ENCODE data around the gene CARMIL1.

DNA sequence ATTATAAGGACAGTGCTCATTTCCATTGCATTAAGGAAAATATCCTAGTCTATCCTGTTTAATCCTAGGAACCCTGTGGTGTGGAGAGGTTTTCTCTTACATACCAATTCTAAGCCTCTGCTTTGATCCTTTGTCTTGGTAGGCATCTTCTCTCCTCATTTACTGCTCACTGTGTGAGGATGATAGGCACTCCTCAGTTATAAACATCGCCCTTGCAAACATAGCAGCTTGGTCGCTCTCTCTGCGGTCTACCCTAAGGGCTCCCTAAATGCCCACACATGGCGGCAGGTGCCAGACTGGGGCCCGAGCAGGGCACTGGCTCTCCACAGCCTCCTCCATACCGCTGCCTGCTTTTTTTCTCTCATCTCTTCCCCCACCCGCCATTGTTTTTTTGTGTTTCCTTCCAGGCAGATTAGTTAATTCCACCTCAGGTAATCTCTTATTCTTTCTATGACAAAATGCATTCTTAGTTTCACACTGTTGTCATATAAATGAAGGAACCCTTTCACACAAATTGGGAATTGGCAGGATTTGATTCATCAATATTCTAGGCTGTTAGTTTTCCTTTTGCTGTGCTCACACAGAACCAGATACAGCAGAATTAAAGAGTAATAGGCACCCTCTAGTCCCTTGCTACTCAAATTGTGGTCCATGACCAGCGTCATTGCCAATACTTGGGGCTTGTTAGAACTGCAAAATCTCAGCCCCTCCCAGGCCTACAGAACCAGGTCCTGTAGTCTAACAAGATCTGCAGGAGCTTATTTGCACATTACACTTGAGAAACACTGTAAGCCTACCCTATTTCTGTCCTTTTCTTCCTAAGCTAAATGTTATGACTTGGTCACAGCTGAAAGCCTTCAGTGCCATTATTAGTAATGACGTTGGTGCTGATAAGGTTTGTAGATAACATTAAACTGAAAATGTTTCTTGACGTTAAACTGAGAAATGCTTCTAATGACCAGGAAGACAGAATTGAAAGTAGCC is 36.3 kb downstream of the CARMIL1 start:
- no peak for TF ChIP-seq GATA2 (IDR thresholded peaks at IDR 0.05; ENCODE audit: low read depth, low read length)
- TF ChIP-seq GATA3 (IDR thresholded peaks at IDR 0.05; ENCODE audit: low read depth, low read length), result no peak

All from SH-SY5Y (cell line).